Measurements from ENCODE around the gene NNMT. TPM values are rescaled to one million over a fixed set of nuclear protein-coding genes. Genes with fewer than 3 reads are reported as not detected.

Gene NNMT
- total RNA-seq, 1 donor from 2014 or later = 16.8 TPM

GRCh38 chr11:114350022-114350421 lies 53.8 kb downstream of the NNMT start:
- ATAC-seq = no peak

GRCh38 chr11:114353443-114353842 lies 57.2 kb downstream of the NNMT start:
- no peak for ATAC-seq

- ATAC-seq = peak; percentile 32
Measured at GRCh38 chr11:114354076-114354475, 57.9 kb downstream of the NNMT start.

GRCh38 chr11:114358716-114359115 lies 62.5 kb downstream of the NNMT start:
- ATAC-seq = no peak

- ATAC-seq = no peak
Measured at GRCh38 chr11:114359342-114359741, 63.1 kb downstream of the NNMT start.

GRCh38 chr11:114362326-114362725 lies 66.1 kb downstream of the NNMT start:
- no peak for ATAC-seq

GRCh38 chr11:114362958-114363357 lies 66.8 kb downstream of the NNMT start:
- no peak for ATAC-seq

Other genes starting within 250 kb of the NNMT start
- 5.4 TPM for gene ZBTB16, start 236.7 kb upstream of the NNMT start, total RNA-seq
- gene C11orf71, start 104.1 kb downstream of the NNMT start, total RNA-seq = 2.9 TPM
- 20.2 TPM for gene RBM7, start 104.3 kb downstream of the NNMT start, total RNA-seq
- gene REXO2, start 143.1 kb downstream of the NNMT start, total RNA-seq = 71.5 TPM